Kidney (tissue), 14 donors: ENCODE results near the gene STARD5. TPM values are rescaled to one million over a fixed set of nuclear protein-coding genes. Genes with fewer than 3 reads are reported as not detected.

Experiments
- DNase-seq, 5 donors: peaks; one replicate each; pipeline ENCODE4 v3.0.0-alpha.2; 2013 to 2020
- FAIRE-seq: peaks from 2 replicates; lab custom pipeline; 2012; peaks lifted over from hg19 to GRCh38; lab: Jason Lieb, UNC
- H3K27ac ChIP-seq, 2 donors: one replicate each; pipeline ENCODE4 v1.7.0; 2013; ENCODE audit warnings: low read depth in 2 of 2, low read length in 2 of 2, inconsistent platforms in 1 of 2
- H3K27me3 ChIP-seq: one replicate; pipeline ENCODE4 v1.7.1; 2013; ENCODE audit warnings: low read length, inconsistent platforms; ENCODE audit not compliant: control insufficient read depth, insufficient read depth
- H3K36me3 ChIP-seq, 3 donors: one replicate each; pipeline versions ENCODE4 v1.7.0 to v1.7.1; 2013; ENCODE audit warnings: low read length in 3 of 3, control low read depth in 1 of 3, inconsistent platforms in 1 of 3; ENCODE audit not compliant: insufficient read depth in 3 of 3, control insufficient read depth in 2 of 3
- H3K4me1 ChIP-seq, 3 donors: one replicate each; pipeline versions ENCODE4 v1.7.0 to v1.7.1; 2013; ENCODE audit warnings: low read length in 3 of 3, inconsistent platforms in 1 of 3, low read depth in 1 of 3; ENCODE audit not compliant: control insufficient read depth in 2 of 3, insufficient read depth in 2 of 3
- H3K4me3 ChIP-seq, 3 donors: one replicate each; pipeline versions ENCODE4 v1.7.0 to v1.8.1; 2013; ENCODE audit warnings: low read length in 3 of 3, control low read depth in 1 of 3, inconsistent platforms in 1 of 3
- H3K9ac ChIP-seq, 3 donors: one replicate each; pipeline versions ENCODE4 v1.7.0 to v1.7.1; 2013; ENCODE audit warnings: low read length in 3 of 3, control low read depth in 1 of 3, inconsistent platforms in 1 of 3
- H3K9me3 ChIP-seq, 3 donors: one replicate each; pipeline versions ENCODE4 v1.7.0 to v1.7.1; 2013; ENCODE audit warnings: low read length in 3 of 3, control low read depth in 1 of 3, inconsistent platforms in 1 of 3; ENCODE audit not compliant: control insufficient read depth in 2 of 3, insufficient read depth in 1 of 3
- CTCF ChIP-seq: IDR thresholded peaks from 3 replicates; pipeline ENCODE4 v1.5.1; 2012; ENCODE audit warnings: mild to moderate bottlenecking, moderate library complexity, borderline replicate concordance; ENCODE audit not compliant: insufficient read depth; ENCODE audit errors: extremely low read depth
- intact Hi-C: fragments of 100-400 bp; cut with DNase I; formaldehyde crosslinking; loops from one replicate; pipeline ENCODE4 v1.11.1; 2022
- polyA plus RNA-seq: library from polyadenylated mRNA; stranded (reverse); fragments of 350-450 nt; fragmentation: Illumina TruSeq; extraction: RNeasy Lipid Tissue Mini Kit (QIAGEN cat#74804); gene quantifications from one replicate; pipeline ENCODE4 v1.2.3, GENCODE V29; 2014; ENCODE audit warnings: low read depth, low replicate concordance; ENCODE audit not compliant: insufficient read depth
- total RNA-seq: library from RNA; stranded (reverse); fragmentation: NEBNext Ultra II Directional; extraction: Animal tissue kit (Norgen Biotek cat#: 25700); gene quantifications from one replicate; pipeline ENCODE4 v1.2.1, GENCODE V29; 2021
- donor health status: control.
- donor health status: control.
- donor health status: control.
- donor health status: control.
- donor health status: control.
- donor health status: DM: yes; HTN: yes; CAD: no.
- donor health status: Normal renal cell carcinoma (clear cell type).

STARD5 gene
- total and polyA plus RNA-seq, 2 donors from 2014 or later: 3.2 to 4.1 TPM

GRCh38 chr15:81274255-81274654 lies 49.7 kb downstream of the STARD5 start:
- Histone ChIP-seq H3K9ac (no peak overlapping the region), H3K27ac (no peak overlapping the region), H3K36me3 (no peaks in the 10 kb centered on the region), H3K4me3 (no peak overlapping the region), H3K4me1 (no peaks in the 10 kb centered on the region), H3K27me3 (no peaks in the 10 kb centered on the region), H3K9me3 (peaks cover 0 to 7% (median 0%) of the 10 kb centered on the region in 3 donors)
- no peak for TF ChIP-seq CTCF
- no peak for DNase-seq
- no peak for FAIRE-seq
- intact Hi-C loops: loop anchor here (5.0 kb wide), 1 partner anchor 128 kb away; no protein-coding TSS in a partner anchor

DNA sequence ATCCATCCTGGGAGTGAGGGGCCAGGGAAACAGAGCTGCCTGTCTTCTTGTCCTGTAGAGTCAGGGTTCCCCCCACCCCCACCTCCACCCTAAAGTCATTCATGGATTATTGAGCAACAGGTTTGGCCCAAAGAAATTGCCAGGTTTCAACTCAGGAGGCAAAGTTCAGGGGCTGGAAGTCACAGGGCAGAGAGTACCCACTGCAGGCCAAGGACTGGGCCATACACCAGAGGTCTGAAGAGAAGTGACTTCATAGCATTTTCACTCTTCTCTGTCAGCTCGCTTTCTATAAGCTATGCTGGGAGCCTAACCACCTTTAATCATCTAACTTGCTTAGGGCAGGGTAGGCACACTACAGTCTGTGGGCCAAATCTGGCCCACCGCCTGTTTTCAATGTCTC lies 50.1 kb downstream of the STARD5 start:
- TF ChIP-seq CTCF: no peak
- Histone ChIP-seq H3K4me1 (no peaks in the 10 kb centered on the region), H3K4me3 (no peak overlapping the region), H3K27me3 (no peaks in the 10 kb centered on the region), H3K27ac (no peak overlapping the region), H3K9ac (no peak overlapping the region), H3K36me3 (no peaks in the 10 kb centered on the region), H3K9me3 (peaks cover 0 to 7% (median 0%) of the 10 kb centered on the region in 3 donors)
- DNase-seq (no peak), FAIRE-seq (no peak)
- intact Hi-C loops: loop anchor here (5.0 kb wide), 1 partner anchor 128 kb away; no protein-coding TSS in a partner anchor

DNA sequence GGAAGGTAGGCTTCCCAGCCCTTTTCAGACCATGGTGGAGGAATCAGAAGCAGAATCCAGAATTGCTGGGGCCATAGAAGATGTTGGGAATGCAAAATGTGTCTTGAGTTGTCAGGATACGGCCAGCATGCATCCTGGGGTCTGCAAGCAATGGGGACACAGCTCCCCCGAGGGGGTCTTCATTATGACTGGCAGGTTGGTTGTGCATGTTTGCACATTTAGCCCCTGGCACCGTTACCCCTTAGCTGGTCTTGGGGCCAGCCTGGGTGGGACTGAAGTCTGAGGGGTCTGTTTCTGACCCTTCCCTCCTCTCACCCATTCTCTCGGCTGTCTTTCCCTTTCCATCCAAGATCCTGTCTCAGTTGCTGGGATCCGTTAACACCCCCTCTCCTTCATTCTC lies 50.7 kb downstream of the STARD5 start:
- no peak overlapping the region for H3K4me3 ChIP-seq
- no peaks in the 10 kb centered on the region for H3K4me1 ChIP-seq
- peaks cover 0 to 7% (median 0%) of the 10 kb centered on the region in 3 donors for H3K9me3 ChIP-seq
- intact Hi-C loops: loop anchor here (5.0 kb wide), 1 partner anchor 129 kb away; no protein-coding TSS in a partner anchor
- H3K36me3 ChIP-seq: no peaks in the 10 kb centered on the region
- DNase-seq (no peak), FAIRE-seq (no peak)
- H3K9ac ChIP-seq: no peak overlapping the region
- no peak for TF ChIP-seq CTCF
- no peaks in the 10 kb centered on the region for H3K27me3 ChIP-seq
- H3K27ac ChIP-seq: no peak overlapping the region
